ENCODE measurements around the gene ST6GALNAC3.

The ST6GALNAC3 gene

GRCh38 chr1:76554283-76554682 is 479.7 kb downstream of the ST6GALNAC3 start:
- H2BK15ac ChIP-seq (replicated peaks; ENCODE audit: low read depth) = no peak overlapping the region
- H2AK5ac ChIP-seq (ENCODE audit: low read length) = no peak overlapping the region
- no peaks in the 10 kb centered on the region for H3K27me3 ChIP-seq (ENCODE audit: insufficient read depth, low read length, poor library complexity)
- no CpG with 5 or more reads among the region's 1 CpG for WGBS (ENCODE audit: extremely low coverage, insufficient coverage, low lambda C conversion rate)
- no peak overlapping the region for H2BK5ac ChIP-seq (ENCODE audit: low read length)
- no peak overlapping the region for H4K8ac ChIP-seq (ENCODE audit: low read depth, low read length)
- H3K4ac ChIP-seq (ENCODE audit: low read depth, low read length) = no peak overlapping the region
- H3K27ac ChIP-seq (ENCODE audit: low read depth, low read length) = no peak overlapping the region
- H3K23ac ChIP-seq (ENCODE audit: low read length) = no peak overlapping the region
- no peak overlapping the region for H3K56ac ChIP-seq (ENCODE audit: low read length)
- no peaks in the 10 kb centered on the region for H3K79me2 ChIP-seq (ENCODE audit: control insufficient read depth, insufficient read depth, low read length)
- H3K79me1 ChIP-seq (ENCODE audit: low read length) = no peaks in the 10 kb centered on the region
- no peak overlapping the region for H3K9ac ChIP-seq (ENCODE audit: low read length)
- H4K5ac ChIP-seq (ENCODE audit: low read length) = no peak overlapping the region
- H3K18ac ChIP-seq (ENCODE audit: low read length) = no peak overlapping the region
- H3K36me3 ChIP-seq (ENCODE audit: control insufficient read depth, insufficient read depth, low read length) = no peaks in the 10 kb centered on the region
- H2BK120ac ChIP-seq (ENCODE audit: low read depth, low read length) = no peak overlapping the region
- DNase-seq = no peak
- no peak overlapping the region for H3K4me2 ChIP-seq (ENCODE audit: low read length)
- H3K4me1 ChIP-seq (ENCODE audit: control insufficient read depth, low read depth, low read length) = no peaks in the 10 kb centered on the region
- H3K4me3 ChIP-seq (ENCODE audit: low read length) = no peak overlapping the region

- Histone ChIP-seq H4K5ac (ENCODE audit: low read length) (no peak overlapping the region), H2AK5ac (ENCODE audit: low read length) (no peak overlapping the region), H3K23ac (ENCODE audit: low read length) (no peak overlapping the region), H3K4me3 (ENCODE audit: low read length) (no peak overlapping the region), H3K79me1 (ENCODE audit: low read length) (no peaks in the 10 kb centered on the region), H3K4ac (ENCODE audit: low read depth, low read length) (no peak overlapping the region), H3K4me1 (ENCODE audit: control insufficient read depth, low read depth, low read length) (no peaks in the 10 kb centered on the region), H4K8ac (ENCODE audit: low read depth, low read length) (no peak overlapping the region), H3K27me3 (ENCODE audit: insufficient read depth, low read length, poor library complexity) (no peaks in the 10 kb centered on the region), H2BK5ac (ENCODE audit: low read length) (no peak overlapping the region), H3K56ac (ENCODE audit: low read length) (no peak overlapping the region), H2BK15ac (replicated peaks; ENCODE audit: low read depth) (no peak overlapping the region), H3K9ac (ENCODE audit: low read length) (no peak overlapping the region), H3K18ac (ENCODE audit: low read length) (no peak overlapping the region), H2BK120ac (ENCODE audit: low read depth, low read length) (no peak overlapping the region), H3K36me3 (ENCODE audit: control insufficient read depth, insufficient read depth, low read length) (no peaks in the 10 kb centered on the region), H3K79me2 (ENCODE audit: control insufficient read depth, insufficient read depth, low read length) (no peaks in the 10 kb centered on the region), H3K4me2 (ENCODE audit: low read length) (no peak overlapping the region), H3K27ac (ENCODE audit: low read depth, low read length) (no peak overlapping the region)
- no CpG with 5 or more reads among the region's 2 CpGs for WGBS (ENCODE audit: extremely low coverage, insufficient coverage, low lambda C conversion rate)
- no peak for DNase-seq
Measured at GRCh38 chr1:76562292-76562691, 487.7 kb downstream of the ST6GALNAC3 start.

GRCh38 chr1:76568573-76569238 is 494.2 kb downstream of the ST6GALNAC3 start:
- Histone ChIP-seq H3K27ac (ENCODE audit: low read depth, low read length) (no peak overlapping the region), H2AK5ac (ENCODE audit: low read length) (no peak overlapping the region), H2BK120ac (ENCODE audit: low read depth, low read length) (no peak overlapping the region), H3K4me3 (ENCODE audit: low read length) (no peak overlapping the region), H3K36me3 (ENCODE audit: control insufficient read depth, insufficient read depth, low read length) (no peaks in the 10 kb centered on the region), H3K18ac (ENCODE audit: low read length) (no peak overlapping the region), H3K79me1 (ENCODE audit: low read length) (no peaks in the 10 kb centered on the region), H3K56ac (ENCODE audit: low read length) (no peak overlapping the region), H4K5ac (ENCODE audit: low read length) (no peak overlapping the region), H3K4me1 (ENCODE audit: control insufficient read depth, low read depth, low read length) (no peaks in the 10 kb centered on the region), H3K4ac (ENCODE audit: low read depth, low read length) (no peak overlapping the region), H3K79me2 (ENCODE audit: control insufficient read depth, insufficient read depth, low read length) (no peaks in the 10 kb centered on the region), H2BK5ac (ENCODE audit: low read length) (no peak overlapping the region), H2BK15ac (replicated peaks; ENCODE audit: low read depth) (no peak overlapping the region), H3K4me2 (ENCODE audit: low read length) (no peak overlapping the region), H3K23ac (ENCODE audit: low read length) (no peak overlapping the region), H3K27me3 (ENCODE audit: insufficient read depth, low read length, poor library complexity) (no peaks in the 10 kb centered on the region), H3K9ac (ENCODE audit: low read length) (no peak overlapping the region), H4K8ac (ENCODE audit: low read depth, low read length) (no peak overlapping the region)
- DNase-seq = no peak
- WGBS (ENCODE audit: extremely low coverage, insufficient coverage, low lambda C conversion rate) = no CpG with 5 or more reads among the region's 6 CpGs

GRCh38 chr1:76571248-76571647 is 496.7 kb downstream of the ST6GALNAC3 start:
- H3K23ac ChIP-seq (ENCODE audit: low read length) = no peak overlapping the region
- H2BK5ac ChIP-seq (ENCODE audit: low read length) = no peak overlapping the region
- no peak overlapping the region for H3K27ac ChIP-seq (ENCODE audit: low read depth, low read length)
- DNase-seq = no peak
- H3K79me1 ChIP-seq (ENCODE audit: low read length) = no peaks in the 10 kb centered on the region
- no peak overlapping the region for H2BK15ac ChIP-seq (replicated peaks; ENCODE audit: low read depth)
- H3K18ac ChIP-seq (ENCODE audit: low read length) = no peak overlapping the region
- no peaks in the 10 kb centered on the region for H3K27me3 ChIP-seq (ENCODE audit: insufficient read depth, low read length, poor library complexity)
- H3K56ac ChIP-seq (ENCODE audit: low read length) = no peak overlapping the region
- H3K36me3 ChIP-seq (ENCODE audit: control insufficient read depth, insufficient read depth, low read length) = no peaks in the 10 kb centered on the region
- no peak overlapping the region for H4K8ac ChIP-seq (ENCODE audit: low read depth, low read length)
- H3K4me2 ChIP-seq (ENCODE audit: low read length) = no peak overlapping the region
- no CpG with 5 or more reads among the region's 2 CpGs for WGBS (ENCODE audit: extremely low coverage, insufficient coverage, low lambda C conversion rate)
- no peaks in the 10 kb centered on the region for H3K4me1 ChIP-seq (ENCODE audit: control insufficient read depth, low read depth, low read length)
- no peak overlapping the region for H3K4ac ChIP-seq (ENCODE audit: low read depth, low read length)
- H4K5ac ChIP-seq (ENCODE audit: low read length) = no peak overlapping the region
- no peak overlapping the region for H3K9ac ChIP-seq (ENCODE audit: low read length)
- H3K4me3 ChIP-seq (ENCODE audit: low read length) = no peak overlapping the region
- H3K79me2 ChIP-seq (ENCODE audit: control insufficient read depth, insufficient read depth, low read length) = no peaks in the 10 kb centered on the region
- H2AK5ac ChIP-seq (ENCODE audit: low read length) = no peak overlapping the region
- no peak overlapping the region for H2BK120ac ChIP-seq (ENCODE audit: low read depth, low read length)

- no peak overlapping the region for H4K5ac ChIP-seq (ENCODE audit: low read length)
- no peak overlapping the region for H3K18ac ChIP-seq (ENCODE audit: low read length)
- no peaks in the 10 kb centered on the region for H3K27me3 ChIP-seq (ENCODE audit: insufficient read depth, low read length, poor library complexity)
- H2BK5ac ChIP-seq (ENCODE audit: low read length) = no peak overlapping the region
- H2BK120ac ChIP-seq (ENCODE audit: low read depth, low read length) = no peak overlapping the region
- no peaks in the 10 kb centered on the region for H3K79me2 ChIP-seq (ENCODE audit: control insufficient read depth, insufficient read depth, low read length)
- no peak overlapping the region for H3K27ac ChIP-seq (ENCODE audit: low read depth, low read length)
- H3K4me2 ChIP-seq (ENCODE audit: low read length) = no peak overlapping the region
- H2BK15ac ChIP-seq (replicated peaks; ENCODE audit: low read depth) = no peak overlapping the region
- H3K56ac ChIP-seq (ENCODE audit: low read length) = no peak overlapping the region
- H3K36me3 ChIP-seq (ENCODE audit: control insufficient read depth, insufficient read depth, low read length) = no peaks in the 10 kb centered on the region
- DNase-seq = no peak
- no peak overlapping the region for H3K4me3 ChIP-seq (ENCODE audit: low read length)
- H3K9ac ChIP-seq (ENCODE audit: low read length) = no peak overlapping the region
- no peaks in the 10 kb centered on the region for H3K4me1 ChIP-seq (ENCODE audit: control insufficient read depth, low read depth, low read length)
- H3K4ac ChIP-seq (ENCODE audit: low read depth, low read length) = no peak overlapping the region
- no peak overlapping the region for H4K8ac ChIP-seq (ENCODE audit: low read depth, low read length)
- H3K79me1 ChIP-seq (ENCODE audit: low read length) = no peaks in the 10 kb centered on the region
- no peak overlapping the region for H3K23ac ChIP-seq (ENCODE audit: low read length)
- H2AK5ac ChIP-seq (ENCODE audit: low read length) = no peak overlapping the region
Measured at GRCh38 chr1:76572229-76572628, 497.7 kb downstream of the ST6GALNAC3 start.

GRCh38 chr1:76576876-76577524 is 502.5 kb downstream of the ST6GALNAC3 start:
- no peak overlapping the region for H2AK5ac ChIP-seq (ENCODE audit: low read length)
- no peaks in the 10 kb centered on the region for H3K79me2 ChIP-seq (ENCODE audit: control insufficient read depth, insufficient read depth, low read length)
- H3K56ac ChIP-seq (ENCODE audit: low read length) = no peak overlapping the region
- no peaks in the 10 kb centered on the region for H3K36me3 ChIP-seq (ENCODE audit: control insufficient read depth, insufficient read depth, low read length)
- H3K4me1 ChIP-seq (ENCODE audit: control insufficient read depth, low read depth, low read length) = no peaks in the 10 kb centered on the region
- no peak overlapping the region for H3K27ac ChIP-seq (ENCODE audit: low read depth, low read length)
- no peak overlapping the region for H4K8ac ChIP-seq (ENCODE audit: low read depth, low read length)
- no peaks in the 10 kb centered on the region for H3K27me3 ChIP-seq (ENCODE audit: insufficient read depth, low read length, poor library complexity)
- H3K4me3 ChIP-seq (ENCODE audit: low read length) = no peak overlapping the region
- H2BK120ac ChIP-seq (ENCODE audit: low read depth, low read length) = no peak overlapping the region
- H4K5ac ChIP-seq (ENCODE audit: low read length) = no peak overlapping the region
- no CpG with 5 or more reads among the region's 3 CpGs for WGBS (ENCODE audit: extremely low coverage, insufficient coverage, low lambda C conversion rate)
- no peak overlapping the region for H3K23ac ChIP-seq (ENCODE audit: low read length)
- H3K9ac ChIP-seq (ENCODE audit: low read length) = no peak overlapping the region
- DNase-seq = no peak
- no peak overlapping the region for H3K4ac ChIP-seq (ENCODE audit: low read depth, low read length)
- no peak overlapping the region for H2BK5ac ChIP-seq (ENCODE audit: low read length)
- H3K79me1 ChIP-seq (ENCODE audit: low read length) = no peaks in the 10 kb centered on the region
- H3K18ac ChIP-seq (ENCODE audit: low read length) = no peak overlapping the region
- H3K4me2 ChIP-seq (ENCODE audit: low read length) = no peak overlapping the region
- no peak overlapping the region for H2BK15ac ChIP-seq (replicated peaks; ENCODE audit: low read depth)

All from mesendoderm (in vitro differentiated cells).